ENCODE data around the gene TTC13.

Gene TTC13

GRCh38 chr1:230943048-230943593 lies 35.5 kb downstream of the TTC13 start:
- DNase-seq (ENCODE audit: low spot score) = no peak

- no peak for DNase-seq (ENCODE audit: low spot score)
Measured at GRCh38 chr1:230940848-230941247, 37.8 kb downstream of the TTC13 start.

GRCh38 chr1:230939806-230940489 lies 38.7 kb downstream of the TTC13 start:
- DNase-seq (ENCODE audit: low spot score) = peak; percentile 19

- peak; percentile 32 for DNase-seq (ENCODE audit: low spot score)
Measured at GRCh38 chr1:230938924-230939368, 39.7 kb downstream of the TTC13 start.

GRCh38 chr1:230937371-230937770 lies 41.3 kb downstream of the TTC13 start:
- DNase-seq (ENCODE audit: low spot score) = no peak

- DNase-seq (ENCODE audit: low spot score) = no peak
Measured at GRCh38 chr1:230936475-230936874, 42.2 kb downstream of the TTC13 start.

- DNase-seq (ENCODE audit: low spot score) = no peak
Measured at GRCh38 chr1:230935852-230936251, 42.8 kb downstream of the TTC13 start.

- no peak for DNase-seq (ENCODE audit: low spot score)
Measured at GRCh38 chr1:230930986-230931385, 47.7 kb downstream of the TTC13 start.

- no peak for DNase-seq (ENCODE audit: low spot score)
Measured at GRCh38 chr1:230926182-230926581, 52.5 kb downstream of the TTC13 start.

- no peak for DNase-seq (ENCODE audit: low spot score)
Measured at GRCh38 chr1:230925608-230926007, 53.1 kb downstream of the TTC13 start.

GRCh38 chr1:230923176-230923575 lies 55.5 kb downstream of the TTC13 start:
- DNase-seq (ENCODE audit: low spot score) = no peak

GRCh38 chr1:230922620-230923019 lies 56.0 kb downstream of the TTC13 start:
- DNase-seq (ENCODE audit: low spot score) = no peak

GRCh38 chr1:230919207-230919606 lies 59.5 kb downstream of the TTC13 start:
- no peak for DNase-seq (ENCODE audit: low spot score)

GRCh38 chr1:230917284-230918135 lies 61.2 kb downstream of the TTC13 start:
- peak; percentile 57 for DNase-seq (ENCODE audit: low spot score)

GRCh38 chr1:230916587-230917283 lies 61.9 kb downstream of the TTC13 start:
- DNase-seq (ENCODE audit: low spot score) = no peak

GRCh38 chr1:230915078-230915477 lies 63.6 kb downstream of the TTC13 start:
- DNase-seq (ENCODE audit: low spot score) = no peak

- no peak for DNase-seq (ENCODE audit: low spot score)
Measured at GRCh38 chr1:230913496-230913895, 65.2 kb downstream of the TTC13 start.

- no peak for DNase-seq (ENCODE audit: low spot score)
Measured at GRCh38 chr1:230910755-230911117, 67.9 kb downstream of the TTC13 start.

- no peak for DNase-seq (ENCODE audit: low spot score)
Measured at GRCh38 chr1:230909974-230910754, 68.5 kb downstream of the TTC13 start.

- DNase-seq (ENCODE audit: low spot score) = no peak
Measured at GRCh38 chr1:230907472-230908205, 71.0 kb downstream of the TTC13 start.

- DNase-seq (ENCODE audit: low spot score) = no peak
Measured at GRCh38 chr1:230906226-230906625, 72.4 kb downstream of the TTC13 start.
